ENCODE data around the gene DNMT1. TPM values are rescaled to one million over a fixed set of nuclear protein-coding genes. Genes with fewer than 3 reads are reported as not detected.

Gene DNMT1
- total RNA-seq, 1 experiment from 2014 or later, result 210 TPM

DNA sequence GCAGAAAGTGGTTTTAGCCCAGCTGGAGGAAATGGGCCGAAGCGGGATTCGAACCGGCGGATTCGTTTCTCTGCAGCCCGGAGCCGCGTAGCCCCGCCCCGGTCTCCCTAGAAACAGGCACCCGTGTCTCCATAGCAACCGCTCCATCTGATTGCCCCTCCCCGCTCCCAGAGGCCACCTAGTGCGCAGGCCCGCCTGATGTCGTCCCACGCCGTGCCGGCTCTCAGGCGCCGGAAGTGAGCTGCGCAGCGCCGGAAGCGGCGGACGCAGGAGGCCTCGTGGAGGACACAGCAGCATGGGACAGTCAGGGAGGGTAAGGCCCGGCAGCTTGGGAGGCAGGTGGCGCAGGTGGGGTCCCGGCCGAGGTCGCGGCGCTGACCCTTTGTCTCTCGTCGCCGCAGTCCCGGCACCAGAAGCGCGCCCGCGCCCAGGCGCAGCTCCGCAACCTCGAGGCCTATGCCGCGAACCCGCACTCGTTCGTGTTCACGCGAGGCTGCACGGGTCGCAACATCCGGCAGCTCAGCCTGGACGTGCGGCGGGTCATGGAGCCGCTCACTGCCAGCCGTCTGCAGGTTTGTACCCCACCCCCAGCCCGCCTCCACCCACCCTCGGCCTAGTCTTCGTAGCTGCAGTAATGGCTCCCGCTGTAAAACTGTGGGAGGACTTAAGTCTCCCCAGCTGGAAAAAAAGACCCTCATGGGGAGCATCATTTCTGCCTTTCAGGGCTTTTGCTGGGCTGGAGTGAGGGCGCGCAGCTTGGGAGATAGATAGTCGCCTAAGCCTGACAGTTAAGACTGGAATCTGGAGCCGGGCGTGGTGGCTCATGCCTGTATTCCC, 88.4 kb downstream of the DNMT1 start, which contains the start of gene PPAN (continued):
- no peak; the same call in 1 of the 2 replicates for TF ChIP-seq E2F1 (CRISPR knock-in tag; IDR thresholded peaks at IDR 0.05)
- no peak for TF ChIP-seq USF1 (CRISPR knock-in tag; IDR thresholded peaks at IDR 0.05)
- TF ChIP-seq, protein P1, sequence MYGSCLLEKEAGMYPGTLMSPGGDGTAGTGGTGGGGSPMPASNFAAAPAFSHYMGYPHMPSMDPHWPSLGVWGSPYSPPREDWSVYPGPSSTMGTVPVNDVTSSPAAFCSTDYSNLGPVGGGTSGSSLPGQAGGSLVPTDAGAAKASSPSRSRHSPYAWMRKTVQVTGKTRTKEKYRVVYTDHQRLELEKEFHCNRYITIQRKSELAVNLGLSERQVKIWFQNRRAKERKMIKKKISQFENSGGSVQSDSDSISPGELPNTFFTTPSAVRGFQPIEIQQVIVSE (CRISPR knock-in tag; IDR thresholded peaks at IDR 0.05; ENCODE audit: borderline replicate concordance), result no peak
- TF ChIP-seq SOX15 (CRISPR knock-in tag; IDR thresholded peaks at IDR 0.05), result no peak
- TF ChIP-seq, protein P2, sequence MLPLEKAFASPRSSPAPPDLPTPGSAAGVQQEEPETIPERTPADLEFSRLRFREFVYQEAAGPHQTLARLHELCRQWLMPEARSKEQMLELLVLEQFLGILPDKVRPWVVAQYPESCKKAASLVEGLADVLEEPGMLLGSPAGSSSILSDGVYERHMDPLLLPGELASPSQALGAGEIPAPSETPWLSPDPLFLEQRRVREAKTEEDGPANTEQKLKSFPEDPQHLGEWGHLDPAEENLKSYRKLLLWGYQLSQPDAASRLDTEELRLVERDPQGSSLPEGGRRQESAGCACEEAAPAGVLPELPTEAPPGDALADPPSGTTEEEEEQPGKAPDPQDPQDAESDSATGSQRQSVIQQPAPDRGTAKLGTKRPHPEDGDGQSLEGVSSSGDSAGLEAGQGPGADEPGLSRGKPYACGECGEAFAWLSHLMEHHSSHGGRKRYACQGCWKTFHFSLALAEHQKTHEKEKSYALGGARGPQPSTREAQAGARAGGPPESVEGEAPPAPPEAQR (CRISPR knock-in tag; IDR thresholded peaks at IDR 0.05), result no peak
- TF ChIP-seq CBFB (CRISPR knock-in tag; IDR thresholded peaks at IDR 0.05; ENCODE audit: low read depth), result 0 out of 2 replicates have a peak, but pooled peaks have one; percentile 54
- TF ChIP-seq, protein P3, sequence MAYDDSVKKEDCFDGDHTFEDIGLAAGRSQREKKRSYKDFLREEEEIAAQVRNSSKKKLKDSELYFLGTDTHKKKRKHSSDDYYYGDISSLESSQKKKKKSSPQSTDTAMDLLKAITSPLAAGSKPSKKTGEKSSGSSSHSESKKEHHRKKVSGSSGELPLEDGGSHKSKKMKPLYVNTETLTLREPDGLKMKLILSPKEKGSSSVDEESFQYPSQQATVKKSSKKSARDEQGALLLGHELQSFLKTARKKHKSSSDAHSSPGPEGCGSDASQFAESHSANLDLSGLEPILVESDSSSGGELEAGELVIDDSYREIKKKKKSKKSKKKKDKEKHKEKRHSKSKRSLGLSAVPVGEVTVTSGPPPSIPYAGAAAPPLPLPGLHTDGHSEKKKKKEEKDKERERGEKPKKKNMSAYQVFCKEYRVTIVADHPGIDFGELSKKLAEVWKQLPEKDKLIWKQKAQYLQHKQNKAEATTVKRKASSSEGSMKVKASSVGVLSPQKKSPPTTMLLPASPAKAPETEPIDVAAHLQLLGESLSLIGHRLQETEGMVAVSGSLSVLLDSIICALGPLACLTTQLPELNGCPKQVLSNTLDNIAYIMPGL (CRISPR knock-in tag; IDR thresholded peaks at IDR 0.05), result peak; percentile 38; the same call in 1 of the 2 replicates
- TF ChIP-seq MYBL2 (CRISPR knock-in tag; IDR thresholded peaks at IDR 0.05), result peak; percentile 91; the same call in 1 of the 2 replicates
- 0 out of 2 replicates have a peak, but pooled peaks have one; percentile 60 for TF ChIP-seq EMX1 (CRISPR knock-in tag; IDR thresholded peaks at IDR 0.05)
- TF ChIP-seq TP53 (CRISPR knock-in tag; IDR thresholded peaks at IDR 0.05), result no peak; the same call in 1 of the 2 replicates
- 0 out of 2 replicates have a peak, but pooled peaks have one; percentile 12 for TF ChIP-seq ZNF281 (CRISPR knock-in tag; IDR thresholded peaks at IDR 0.05)
- no peak for TF ChIP-seq ZNF423 (CRISPR knock-in tag; IDR thresholded peaks at IDR 0.05)

- DNase-seq (ENCODE audit: low spot score) (no peak), ATAC-seq (no peak)
- Mint-ChIP-seq H3K27me3 (ENCODE audit: low read depth) (peaks cover under 1% of the 10 kb centered on the region; the same call in 1 of the 2 replicates), H3K4me1 (peaks cover 10% of the 10 kb centered on the region), H3K9me3 (no peaks in the 10 kb centered on the region), H3K27ac (no peak overlapping the region), H3K36me3 (peaks cover 35% of the 10 kb centered on the region), H3K4me3 (peak overlapping the region; percentile 95)
- ChIA-PET POLR2A (interaction anchor here (0.6 to 1.6 kb wide), 5 partner anchors 9 to 86 kb away, joined by 3 to 9 read pairs (median 3); partner anchors contain the start of gene EIF3G), CTCF (interaction anchor here (0.6 to 1.2 kb wide), 5 partner anchors 105 to 366 kb away, joined by 3 to 5 read pairs (median 3); no protein-coding TSS in a partner anchor)
- TF ChIP-seq ZNF232 (CRISPR knock-in tag; IDR thresholded peaks at IDR 0.05) (no peak), PRRX2 (CRISPR knock-in tag; IDR thresholded peaks at IDR 0.05) (no peak), STAT6 (CRISPR knock-in tag; conservative IDR thresholded peaks at IDR 0.05; ENCODE audit: low read depth) (no peak), AR (CRISPR knock-in tag; IDR thresholded peaks at IDR 0.05) (no peak), ATF1 (CRISPR knock-in tag; IDR thresholded peaks at IDR 0.05) (no peak)
Measured at GRCh38 chr19:10105509-10106099, 89.1 kb downstream of the DNMT1 start.

Measured in WTC11 (cell line).